GM18868 (cell line): ENCODE measurements around the gene STX17.

Source experiments
- ATAC-seq: cut with Tn5 transposase; IDR thresholded peaks from one replicate; pipeline ENCODE4 v1.9.1; 2021; ENCODE audit warnings: mild to moderate bottlenecking, moderate library complexity; ENCODE audit not compliant: unreplicated experiment

Gene STX17

DNA sequence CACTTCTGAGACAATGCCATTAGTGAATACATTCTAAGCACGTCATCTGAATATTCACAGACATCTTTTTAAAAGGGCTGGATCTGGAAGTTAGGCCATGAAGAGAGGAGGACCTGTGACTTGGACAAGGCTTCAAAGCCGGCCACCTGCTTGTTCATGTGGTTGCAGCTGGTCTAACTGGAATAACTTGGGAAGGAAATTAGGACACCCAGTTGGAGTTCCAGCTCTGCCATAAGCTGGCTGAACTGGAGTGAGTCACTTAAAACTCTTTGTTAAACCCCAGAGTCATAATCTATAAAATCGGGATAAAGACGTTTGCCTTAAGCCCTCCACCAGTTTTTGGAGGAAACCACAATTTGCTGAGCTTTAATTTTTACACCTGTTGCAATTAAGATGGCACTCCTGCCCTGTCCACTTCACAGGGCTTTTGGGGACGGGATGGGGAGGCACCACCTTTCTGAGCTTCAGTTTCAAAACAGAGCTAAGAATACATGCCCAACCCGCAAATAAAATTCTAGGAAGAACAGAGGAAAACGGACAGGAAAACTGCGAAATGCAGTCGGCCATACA, 536 bp upstream of the STX17 start:
- no peak for ATAC-seq

DNA sequence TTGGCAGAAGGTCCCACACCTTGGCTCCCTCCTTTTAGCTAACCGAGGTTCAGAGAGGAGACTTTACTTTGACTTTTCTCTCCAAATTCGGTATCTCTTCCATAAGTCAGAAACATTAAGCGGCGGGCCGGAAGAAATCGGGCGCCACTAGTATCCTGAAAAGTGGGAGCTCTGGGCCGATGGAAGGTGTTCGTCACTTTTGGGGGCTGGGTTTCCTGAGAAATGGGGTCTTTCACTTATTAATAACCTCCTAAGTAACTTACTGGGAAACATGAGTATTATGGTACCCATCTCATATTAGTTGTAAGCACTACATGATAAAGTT, 716 bp downstream of the STX17 start:
- no peak for ATAC-seq

DNA sequence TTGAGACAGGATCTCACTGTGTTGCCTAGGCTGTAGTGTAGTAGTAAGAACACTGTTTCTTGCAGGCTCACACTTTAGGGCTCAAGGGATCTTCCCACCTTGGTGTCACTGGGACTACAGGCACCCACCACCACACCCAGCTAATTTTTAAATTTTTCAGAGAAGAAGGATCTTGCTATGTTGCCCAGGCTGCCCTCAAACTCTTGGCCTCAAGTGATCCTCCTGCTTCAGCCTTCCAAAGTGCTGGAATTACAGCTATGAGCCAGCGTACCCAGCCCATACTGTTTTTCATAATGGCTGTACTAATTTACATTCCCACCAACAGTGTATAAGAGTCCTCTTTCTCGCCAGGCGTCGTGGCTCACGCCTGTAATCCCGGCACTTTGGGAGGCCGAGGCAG, 5.1 kb downstream of the STX17 start:
- no peak for ATAC-seq

DNA sequence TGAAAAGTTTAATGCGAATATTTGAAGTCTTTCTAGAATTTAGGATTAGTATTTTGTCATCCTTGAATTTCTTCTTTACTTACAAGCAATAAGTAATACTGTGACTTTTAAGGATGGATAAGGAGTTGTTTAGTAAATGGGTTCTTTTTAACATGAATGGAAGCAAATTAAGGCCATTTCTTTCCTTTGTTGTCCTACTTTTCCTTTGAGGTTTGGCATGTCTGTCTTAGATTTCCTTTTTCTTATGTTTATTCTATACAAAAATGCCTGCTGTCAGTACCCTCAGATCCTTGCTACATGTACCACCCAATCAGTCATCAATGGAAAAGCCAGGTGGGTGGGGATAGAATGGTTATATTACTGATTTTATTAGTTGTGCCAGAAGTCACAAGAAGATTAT, 10.2 kb downstream of the STX17 start:
- ATAC-seq, result no peak

DNA sequence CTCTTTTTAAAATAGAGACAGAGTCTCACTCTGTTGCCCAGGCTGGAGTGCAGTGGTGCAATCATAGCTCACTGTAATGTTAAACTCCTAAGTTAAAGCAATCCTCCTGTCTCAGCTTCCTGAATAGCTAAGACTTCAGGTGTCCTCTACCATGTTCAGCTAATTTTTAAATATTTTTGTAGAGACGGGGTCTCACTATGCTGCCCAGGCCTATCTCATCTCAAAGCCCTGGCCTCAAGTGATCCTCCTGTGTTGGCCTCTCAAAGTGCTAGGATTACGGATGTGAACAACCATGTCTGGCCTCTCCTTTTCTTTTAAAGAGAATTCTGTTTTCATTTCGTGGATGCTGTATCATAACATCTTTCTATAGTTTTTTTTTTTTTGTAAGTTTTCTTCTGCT, 11.7 kb downstream of the STX17 start:
- ATAC-seq, result no peak

DNA sequence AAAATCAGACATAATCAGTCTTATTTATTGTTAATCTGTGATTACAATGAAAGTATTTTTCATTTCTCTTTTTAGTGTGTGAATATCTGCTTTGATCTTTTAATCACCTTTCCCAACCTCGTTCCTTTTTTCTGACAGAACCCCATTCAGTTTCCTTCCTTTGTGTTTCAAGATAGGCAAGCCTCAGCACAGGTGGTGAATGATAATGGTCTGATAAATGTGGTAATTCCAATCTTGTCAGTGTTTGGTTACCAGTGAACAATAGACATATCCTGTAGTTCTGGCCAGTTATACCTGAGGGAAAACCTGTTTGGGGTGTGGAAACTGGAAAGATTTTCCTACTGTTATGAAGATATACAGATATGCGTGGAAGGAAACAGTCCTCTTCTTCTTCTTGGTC, 13.5 kb downstream of the STX17 start:
- no peak for ATAC-seq

DNA sequence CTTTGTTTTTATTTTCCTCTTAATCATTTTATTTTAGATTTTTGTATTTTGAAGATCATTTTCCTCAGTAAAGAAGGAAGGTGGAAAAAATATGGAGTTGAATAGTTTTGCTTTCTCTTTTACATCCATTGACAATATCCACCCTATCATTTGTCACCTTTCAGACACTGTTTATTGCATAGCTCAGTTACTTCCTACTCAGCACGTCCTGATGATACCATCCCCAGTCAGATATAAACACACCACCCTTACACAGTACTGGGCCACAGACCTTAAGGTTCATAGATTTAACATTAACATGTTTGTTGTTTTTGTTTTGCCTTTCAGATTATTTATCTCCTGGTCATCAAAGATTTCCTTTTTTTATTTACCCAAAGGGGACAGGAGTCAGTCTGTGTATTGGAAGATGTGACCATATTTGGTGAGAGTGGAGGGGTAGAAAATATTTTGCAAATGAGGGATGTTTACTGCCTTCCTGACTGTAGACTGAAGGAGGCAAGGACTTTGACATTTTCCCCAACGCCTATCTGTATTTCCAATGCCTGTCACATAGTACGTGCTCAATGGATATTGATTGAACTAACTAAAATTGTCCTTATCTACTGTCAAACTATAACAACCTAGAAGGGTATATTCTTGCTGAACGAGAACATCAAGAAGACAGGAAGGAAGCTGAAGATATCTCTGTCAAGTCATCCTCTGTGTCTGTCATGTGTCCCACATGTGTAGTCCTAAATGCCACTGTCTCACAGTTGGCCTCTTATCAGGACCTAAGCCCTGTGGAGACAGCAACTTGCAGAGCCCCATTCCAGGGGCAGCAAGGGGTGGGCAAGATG, 15.6 kb downstream of the STX17 start:
- ATAC-seq, result no peak

DNA sequence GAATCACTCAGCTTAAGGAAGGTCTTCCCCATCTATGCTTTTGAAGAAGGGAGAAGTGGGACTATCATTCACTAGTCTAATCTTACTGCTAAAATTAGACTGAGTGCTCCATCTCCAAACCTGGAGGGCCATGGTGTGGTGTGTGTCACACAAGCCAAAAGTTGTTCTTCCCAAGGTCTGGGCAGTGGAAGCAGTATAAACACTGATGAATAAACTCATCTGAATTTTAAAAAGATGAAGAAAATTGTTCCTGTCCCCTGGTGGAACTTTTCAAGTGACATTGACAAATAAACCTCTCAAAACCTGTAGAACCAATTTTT, 16.2 kb downstream of the STX17 start:
- ATAC-seq, result no peak

DNA sequence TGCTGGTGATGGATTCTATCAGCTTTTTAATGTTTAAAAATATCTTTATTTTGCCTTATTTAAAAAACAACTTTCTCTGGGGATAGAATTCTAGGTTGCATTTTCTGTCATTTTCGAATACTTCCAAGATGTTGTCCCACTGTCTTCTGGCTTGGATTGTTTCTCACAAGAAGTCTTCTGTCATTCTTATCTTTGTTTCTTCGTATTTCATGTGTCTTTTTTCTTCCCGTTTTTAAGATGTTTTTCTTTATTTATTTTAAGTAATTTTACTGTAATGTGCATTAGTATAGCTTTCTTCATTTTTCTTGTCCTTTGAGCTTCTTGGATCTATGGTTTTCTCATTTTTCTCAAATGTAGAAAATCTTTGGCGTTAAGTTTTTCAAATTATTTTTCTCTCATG, 19.1 kb downstream of the STX17 start:
- no peak for ATAC-seq

DNA sequence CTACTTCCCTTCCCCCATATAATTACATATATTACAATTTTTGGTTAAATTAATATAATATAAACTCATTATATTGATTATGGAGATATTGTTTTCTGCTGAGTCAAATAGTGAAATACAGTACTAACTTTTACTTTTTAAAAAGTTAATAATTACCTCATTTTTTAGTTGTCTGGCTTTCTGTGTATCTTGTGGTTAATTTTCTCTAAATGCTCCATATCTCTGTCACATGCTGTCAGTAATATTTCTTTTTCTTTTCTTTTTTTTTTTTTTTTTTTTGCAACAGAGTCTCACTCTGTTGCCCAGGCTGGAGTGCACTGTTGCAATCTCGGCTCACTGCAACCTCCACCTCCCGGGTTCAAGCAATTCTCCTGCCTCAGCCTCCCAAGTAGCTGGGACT, 23.2 kb downstream of the STX17 start:
- no peak for ATAC-seq

DNA sequence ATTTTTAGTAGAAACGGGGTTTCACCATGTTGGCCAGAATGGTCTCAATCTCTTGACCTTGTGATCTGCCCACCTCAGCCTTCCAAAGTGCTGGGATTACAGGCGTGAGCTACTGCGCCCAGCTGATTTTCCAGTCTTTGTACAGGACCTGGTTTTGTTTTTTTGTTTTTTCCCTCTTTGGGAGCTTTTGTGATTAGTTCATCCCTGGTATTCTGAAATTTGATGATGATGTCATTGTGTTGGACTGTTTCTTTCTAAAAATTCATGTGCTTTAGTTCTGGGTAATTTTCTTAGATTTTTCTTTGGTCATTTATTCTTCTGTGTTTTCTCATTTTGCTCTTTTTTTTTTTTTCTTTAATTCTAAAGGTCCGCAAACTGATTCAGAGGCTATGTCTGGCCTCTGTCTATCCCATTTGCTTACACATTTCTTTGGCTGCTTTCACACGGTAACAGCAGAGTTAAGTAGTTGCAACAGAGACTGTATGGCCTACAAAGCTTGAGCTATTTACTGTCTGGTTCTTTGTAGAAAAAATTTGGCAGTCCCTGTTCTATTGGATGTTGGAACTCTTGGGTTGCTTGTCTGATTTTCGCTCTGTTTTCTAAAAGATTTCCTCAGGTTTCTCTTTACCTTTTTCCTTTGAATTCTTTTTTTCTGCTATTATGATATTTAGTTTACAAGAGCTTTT, 24.8 kb downstream of the STX17 start:
- ATAC-seq, result no peak

DNA sequence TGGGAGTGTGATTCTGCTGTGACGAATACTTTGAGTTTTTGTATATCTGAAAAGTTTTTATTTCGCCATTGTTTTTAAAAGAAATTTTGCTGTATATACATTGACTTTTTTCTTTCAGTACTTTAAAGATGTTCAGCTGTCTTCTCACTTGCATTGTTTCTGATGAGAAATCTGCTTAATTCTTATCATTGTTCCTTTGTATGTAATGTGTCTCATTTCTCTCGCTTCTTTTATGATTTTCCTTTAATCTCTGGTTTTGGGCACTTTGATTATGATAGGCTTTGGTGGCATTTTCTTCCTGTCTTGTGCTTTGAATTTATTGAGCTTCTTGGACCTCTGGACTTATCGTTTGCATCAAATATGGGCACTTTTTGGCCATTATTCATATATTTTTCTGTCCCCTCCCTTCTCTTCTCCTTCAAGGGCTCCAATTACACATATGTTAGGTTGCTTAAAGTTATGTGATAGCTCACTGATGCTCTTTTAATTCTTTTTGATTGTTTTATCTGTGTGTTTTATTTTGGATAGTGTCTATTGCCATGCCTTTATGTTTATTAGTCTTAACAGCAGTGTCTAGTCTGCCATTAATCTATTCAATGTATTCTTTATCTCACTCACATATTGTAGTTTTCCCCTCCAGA, 30.6 kb downstream of the STX17 start:
- ATAC-seq, result no peak

DNA sequence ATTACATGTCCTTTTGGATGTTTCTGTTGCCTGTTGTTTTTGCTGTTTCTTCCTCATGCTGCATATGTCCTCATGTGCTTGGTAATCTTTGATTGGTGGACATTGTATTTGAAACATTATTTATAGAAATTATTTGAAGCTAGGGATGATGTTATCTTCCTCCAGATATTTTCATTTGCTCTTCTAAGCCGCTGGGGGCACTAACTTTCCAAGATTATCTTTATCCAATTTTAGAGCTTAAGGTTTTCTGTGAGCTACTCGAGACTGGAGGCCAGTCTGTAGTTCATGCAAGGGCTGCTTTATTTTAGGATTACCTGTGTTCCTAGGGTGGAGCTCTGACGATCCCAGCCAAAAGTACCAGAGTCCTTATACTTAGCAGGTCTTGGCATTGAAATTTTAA, 40.9 kb downstream of the STX17 start:
- no peak for ATAC-seq

DNA sequence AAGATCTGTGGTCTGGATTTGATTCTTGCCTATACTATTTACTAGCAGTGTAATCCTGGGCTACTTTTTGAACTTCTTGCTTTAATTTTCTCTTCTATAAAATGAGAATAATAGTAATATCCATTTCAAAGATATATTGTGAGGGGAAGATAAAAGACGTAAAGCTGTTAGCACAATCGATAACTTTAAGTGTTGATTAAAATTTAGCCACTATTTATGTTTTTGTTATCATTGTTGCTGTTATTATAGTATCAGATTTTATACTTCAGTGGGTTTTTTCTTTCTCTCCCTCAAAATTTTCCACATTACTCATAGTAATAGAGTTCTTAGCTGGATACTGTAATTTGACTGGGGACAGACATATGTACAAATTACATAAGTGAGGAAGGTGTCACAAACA, 42.0 kb downstream of the STX17 start:
- ATAC-seq, result no peak

DNA sequence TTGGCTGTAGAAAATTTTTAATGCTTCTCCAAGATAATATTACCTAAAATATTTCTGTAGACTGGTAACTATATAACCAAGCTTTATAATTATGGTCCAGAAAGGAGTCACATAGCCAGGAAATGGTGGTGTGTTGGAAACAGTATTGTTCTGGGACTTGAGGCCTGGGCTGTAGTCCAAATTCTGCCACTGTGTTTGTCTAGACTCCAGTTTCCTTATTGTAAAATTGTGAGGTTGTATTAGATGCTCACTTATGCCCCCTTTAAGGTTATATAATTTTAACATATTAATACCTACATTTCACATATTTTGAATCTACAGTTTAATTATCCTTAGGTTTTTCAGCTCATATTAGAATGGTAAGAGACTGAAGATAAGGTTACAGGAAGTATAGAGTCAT, 42.4 kb downstream of the STX17 start:
- no peak for ATAC-seq

DNA sequence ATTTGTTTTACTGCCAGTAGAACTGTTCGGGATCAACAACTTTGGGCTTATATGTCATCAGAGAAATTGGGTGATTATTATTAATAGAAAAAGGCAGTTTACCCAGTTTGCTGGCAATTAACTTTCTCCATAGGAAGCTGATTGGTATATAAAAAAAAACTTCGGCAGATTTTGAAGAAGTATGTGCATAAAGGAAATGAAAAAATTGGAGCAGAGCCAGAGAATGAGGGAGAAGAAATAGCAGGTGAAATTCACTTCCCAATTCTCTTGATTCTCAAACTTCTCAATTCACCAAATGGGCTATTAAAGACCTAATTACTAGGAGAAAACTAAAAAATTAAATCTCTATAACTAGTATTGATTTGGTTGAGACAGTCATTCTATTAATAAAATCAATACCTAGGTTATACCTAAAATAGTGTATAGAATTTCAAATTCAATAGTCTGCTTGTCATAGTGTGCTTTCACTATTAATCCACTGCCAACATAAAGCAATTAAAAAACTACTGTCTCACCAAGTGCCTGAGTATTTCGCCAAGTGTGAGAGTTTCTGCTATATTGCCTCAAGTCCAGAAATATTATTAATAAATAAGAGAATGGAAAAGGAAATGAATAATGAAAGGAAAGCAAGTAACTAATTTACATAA, 47.5 kb downstream of the STX17 start:
- peak; percentile 75 for ATAC-seq

DNA sequence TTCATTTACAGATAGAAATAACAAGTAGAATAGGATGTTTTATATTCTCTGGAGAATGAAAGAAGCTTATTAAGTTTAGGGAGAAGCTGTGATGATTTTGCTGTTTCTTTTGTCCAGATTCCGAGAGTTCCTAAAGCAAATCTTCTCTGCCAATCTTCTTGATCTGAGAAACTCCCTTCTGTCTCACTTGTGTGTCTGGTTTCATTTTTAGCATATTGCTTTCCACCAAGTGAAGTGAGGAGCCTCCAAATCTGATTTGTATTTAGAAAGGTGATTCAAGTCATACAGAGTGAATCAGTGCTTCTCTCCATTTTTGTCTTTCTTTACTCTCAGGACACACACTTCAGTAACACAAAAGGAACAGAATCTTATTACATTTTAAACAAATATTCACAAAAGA, 48.4 kb downstream of the STX17 start:
- peak; percentile 93 for ATAC-seq

DNA sequence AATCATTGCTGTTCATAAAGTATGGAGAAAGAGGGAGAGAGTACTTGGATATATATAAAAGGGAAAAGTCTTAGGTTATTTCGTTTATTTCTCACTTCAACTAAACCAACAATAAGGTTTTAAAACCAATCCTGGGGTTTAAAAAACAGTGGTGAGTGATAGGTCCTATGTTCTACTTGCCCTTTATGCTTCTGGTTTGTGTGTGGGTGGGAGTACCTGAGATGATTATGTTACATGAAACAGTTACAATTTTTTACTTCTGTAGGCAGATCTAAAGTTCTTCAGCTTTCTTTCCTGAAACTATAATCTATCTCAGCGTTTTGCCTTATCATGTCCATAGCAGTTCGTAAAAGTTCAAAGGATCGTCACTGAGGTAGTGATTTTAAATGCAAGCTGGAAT, 49.2 kb downstream of the STX17 start:
- ATAC-seq, result no peak

DNA sequence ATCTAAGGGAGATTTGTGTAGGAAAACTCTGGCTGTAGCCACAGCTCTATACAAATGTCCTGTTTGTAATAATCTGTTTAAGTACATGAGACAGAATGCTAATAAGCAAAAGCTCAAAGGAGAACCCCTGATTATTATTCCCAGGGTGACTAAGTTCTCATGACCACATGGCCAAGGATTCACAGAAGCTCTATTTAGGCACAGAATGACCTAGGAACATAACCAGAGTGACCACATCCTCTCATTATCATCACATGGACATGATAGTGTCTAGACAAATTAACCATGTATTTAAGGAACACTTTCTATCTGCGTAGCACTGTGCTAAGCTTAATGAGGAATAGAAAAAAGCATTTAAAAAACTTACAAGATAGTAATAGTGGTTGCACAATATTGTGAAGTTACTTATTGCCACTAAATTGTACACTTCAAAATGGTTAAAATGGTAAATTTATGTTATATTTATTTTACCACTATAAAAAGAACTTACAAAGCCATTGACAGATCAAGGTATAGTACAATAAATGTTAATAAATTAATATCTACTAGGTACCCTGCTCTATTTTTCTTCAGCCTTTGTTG, 56.3 kb downstream of the STX17 start:
- no peak for ATAC-seq

DNA sequence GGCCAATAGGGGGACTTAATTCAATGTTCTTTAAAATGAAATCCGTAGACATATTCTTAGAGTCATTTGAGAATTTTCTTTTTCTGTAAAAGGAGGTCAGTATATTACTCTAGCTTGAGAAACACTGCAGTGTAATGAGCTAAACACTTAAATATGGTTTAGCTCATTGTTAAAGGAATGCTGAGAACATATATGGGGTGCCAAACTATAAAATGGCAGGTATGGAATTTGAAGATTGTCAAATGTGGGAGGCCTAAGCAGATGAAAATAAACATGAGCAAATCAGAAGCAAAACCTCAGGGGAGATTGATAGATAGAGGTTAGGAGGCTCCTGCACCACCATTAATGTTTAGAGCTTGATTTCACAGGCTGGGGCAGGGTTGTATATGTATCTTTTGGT, 57.9 kb downstream of the STX17 start:
- ATAC-seq, result no peak

DNA sequence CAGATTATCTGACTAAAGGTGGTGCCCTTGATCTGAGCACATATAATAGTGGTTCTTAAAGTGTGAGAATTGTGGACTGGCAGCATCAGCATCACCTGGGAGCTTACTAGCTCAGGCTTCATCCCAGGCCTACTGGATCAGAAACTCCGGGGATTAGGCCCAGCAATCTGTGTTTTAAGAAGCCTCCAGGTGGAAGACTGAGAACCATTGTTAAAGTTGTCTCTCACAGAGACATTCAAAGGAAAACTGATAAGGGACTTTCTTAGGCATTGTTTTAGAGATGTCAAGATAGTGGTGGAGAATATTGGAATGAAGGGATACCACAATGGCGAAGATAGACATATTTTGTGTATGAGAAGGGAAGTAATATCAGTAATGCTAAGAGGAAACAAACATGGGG, 59.5 kb downstream of the STX17 start:
- no peak for ATAC-seq
